ENCODE results near the gene RSRC2.
"Not testable (repeated sequence)": the region's sequence is repeated elsewhere in the genome, so short reads cannot be mapped to it uniquely, and the experiment has no call there.

RSRC2 gene, protein sequence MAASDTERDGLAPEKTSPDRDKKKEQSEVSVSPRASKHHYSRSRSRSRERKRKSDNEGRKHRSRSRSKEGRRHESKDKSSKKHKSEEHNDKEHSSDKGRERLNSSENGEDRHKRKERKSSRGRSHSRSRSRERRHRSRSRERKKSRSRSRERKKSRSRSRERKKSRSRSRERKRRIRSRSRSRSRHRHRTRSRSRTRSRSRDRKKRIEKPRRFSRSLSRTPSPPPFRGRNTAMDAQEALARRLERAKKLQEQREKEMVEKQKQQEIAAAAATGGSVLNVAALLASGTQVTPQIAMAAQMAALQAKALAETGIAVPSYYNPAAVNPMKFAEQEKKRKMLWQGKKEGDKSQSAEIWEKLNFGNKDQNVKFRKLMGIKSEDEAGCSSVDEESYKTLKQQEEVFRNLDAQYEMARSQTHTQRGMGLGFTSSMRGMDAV

GRCh38 chr12:122526683-122527477 is at the start of gene RSRC2, which contains the start of gene KNTC1:
TSS of gene RSRC2 (minus strand) at chr12:122526936. CDS start at chr12:122526853, 83 bp downstream.
TSS of gene KNTC1 (plus strand) at chr12:122527249. CDS start at chr12:122530064, 2,815 bp downstream.
- peaks cover 55% of the 10 kb centered on the region for H3K36me3 ChIP-seq (ENCODE audit: control insufficient read depth, insufficient read depth, low read length)
- H3K27me3 ChIP-seq (ENCODE audit: control insufficient read depth, insufficient read depth, low read length): no peaks in the 10 kb centered on the region
- peaks cover 10% of the 10 kb centered on the region for H3K4me1 ChIP-seq (ENCODE audit: control insufficient read depth, insufficient read depth, low read length)
- no peaks in the 10 kb centered on the region for H3K9me3 ChIP-seq (ENCODE audit: control insufficient read depth, insufficient read depth, low read depth, low read length)
- peak within 1 kb of the TSS; percentile 99 for H3K27ac ChIP-seq (ENCODE audit: low read depth, low read length)
- peak within 1 kb of the TSS; percentile 81 for H3K4me3 ChIP-seq (ENCODE audit: low read depth, low read length)
- peak within 1 kb of the TSS; percentile 98 for H3K9ac ChIP-seq (ENCODE audit: low read length)

GRCh38 chr12:122571821-122572220 is 45.1 kb upstream of the RSRC2 start:
- no peaks in the 10 kb centered on the region for H3K9me3 ChIP-seq (ENCODE audit: control insufficient read depth, insufficient read depth, low read depth, low read length)
- no peaks in the 10 kb centered on the region for H3K4me1 ChIP-seq (ENCODE audit: control insufficient read depth, insufficient read depth, low read length)
- no peaks in the 10 kb centered on the region for H3K27me3 ChIP-seq (ENCODE audit: control insufficient read depth, insufficient read depth, low read length)
- H3K27ac ChIP-seq (ENCODE audit: low read depth, low read length): no peak overlapping the region
- peaks cover 89% of the 10 kb centered on the region for H3K36me3 ChIP-seq (ENCODE audit: control insufficient read depth, insufficient read depth, low read length)
- H3K9ac ChIP-seq (ENCODE audit: low read length): no peak overlapping the region
- H3K4me3 ChIP-seq (ENCODE audit: low read depth, low read length): no peak overlapping the region

DNA sequence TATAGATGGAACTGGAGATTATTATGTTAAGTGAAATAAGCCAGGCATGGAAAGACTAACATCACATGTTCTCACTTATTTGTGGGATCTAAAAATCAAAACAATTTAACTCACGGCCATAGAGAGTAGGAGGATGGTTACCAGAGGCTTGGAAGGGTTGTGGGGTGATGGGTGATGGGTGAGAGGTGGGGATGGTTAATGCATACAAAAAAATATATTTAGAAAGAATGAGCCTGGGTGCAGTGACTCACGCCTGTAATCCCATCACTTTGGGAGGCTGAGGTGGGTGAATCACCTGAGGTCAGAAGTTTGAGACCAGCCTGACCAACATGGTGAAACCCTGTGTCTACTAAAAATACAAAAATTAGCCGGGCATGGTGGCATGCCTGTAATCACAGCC is 43.3 kb upstream of the RSRC2 start:
- H3K27ac ChIP-seq (ENCODE audit: low read depth, low read length); H3K27me3 ChIP-seq (ENCODE audit: control insufficient read depth, insufficient read depth, low read length); H3K9me3 ChIP-seq (ENCODE audit: control insufficient read depth, insufficient read depth, low read depth, low read length); H3K4me3 ChIP-seq (ENCODE audit: low read depth, low read length); H3K4me1 ChIP-seq (ENCODE audit: control insufficient read depth, insufficient read depth, low read length); H3K9ac ChIP-seq (ENCODE audit: low read length): not testable (repeated sequence)
- H3K36me3 ChIP-seq (ENCODE audit: control insufficient read depth, insufficient read depth, low read length): peaks cover 78% of the 10 kb centered on the region

DNA sequence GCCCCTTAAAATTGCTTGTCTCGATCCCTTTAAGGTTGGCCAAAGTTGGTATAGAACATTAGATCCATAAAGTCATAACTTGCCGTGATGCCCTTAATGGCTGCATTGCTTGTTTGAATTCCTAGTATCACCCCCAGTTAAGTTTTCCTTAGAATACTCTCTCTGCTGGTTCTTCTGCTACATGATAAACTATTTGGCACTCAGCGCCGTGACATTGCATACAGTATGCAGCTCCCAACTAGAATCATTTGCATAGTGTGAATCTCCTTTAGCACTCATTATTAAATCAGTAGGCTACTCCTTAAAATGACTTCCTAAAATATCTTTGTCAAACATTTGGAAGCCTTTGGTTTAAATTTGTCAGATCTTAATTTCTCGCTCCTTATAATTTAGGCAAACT is 42.6 kb upstream of the RSRC2 start:
- Histone ChIP-seq H3K27ac (ENCODE audit: low read depth, low read length) (no peak overlapping the region), H3K27me3 (ENCODE audit: control insufficient read depth, insufficient read depth, low read length) (no peaks in the 10 kb centered on the region), H3K9me3 (ENCODE audit: control insufficient read depth, insufficient read depth, low read depth, low read length) (no peaks in the 10 kb centered on the region), H3K9ac (ENCODE audit: low read length) (no peak overlapping the region), H3K4me3 (ENCODE audit: low read depth, low read length) (no peak overlapping the region), H3K4me1 (ENCODE audit: control insufficient read depth, insufficient read depth, low read length) (no peaks in the 10 kb centered on the region), H3K36me3 (ENCODE audit: control insufficient read depth, insufficient read depth, low read length) (peaks cover 77% of the 10 kb centered on the region)

DNA sequence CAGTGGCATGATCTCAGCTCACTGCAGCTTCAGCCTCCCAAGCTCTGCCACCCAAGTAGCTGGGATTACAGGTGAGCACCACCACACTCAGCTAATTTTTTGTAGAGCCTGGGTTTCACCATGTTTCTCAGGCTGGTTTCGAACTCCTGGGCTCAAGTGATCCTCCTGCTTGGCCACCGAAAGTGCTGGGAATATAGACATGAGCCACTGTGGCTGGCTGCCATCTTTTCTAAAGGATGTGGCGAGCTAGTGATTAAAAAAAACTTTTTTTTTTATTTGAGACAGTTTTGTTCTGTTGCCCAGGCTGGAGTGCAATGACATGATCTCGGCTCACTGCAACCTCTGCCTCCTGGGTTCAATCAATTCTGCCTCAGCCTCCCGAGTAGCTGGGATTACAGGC is 40.1 kb upstream of the RSRC2 start:
- H3K36me3 ChIP-seq (ENCODE audit: control insufficient read depth, insufficient read depth, low read length): peaks cover 76% of the 10 kb centered on the region
- not testable (repeated sequence) for H3K27ac ChIP-seq (ENCODE audit: low read depth, low read length)

GRCh38 chr12:122563361-122563760 is 36.6 kb upstream of the RSRC2 start:
- no peaks in the 10 kb centered on the region for H3K4me1 ChIP-seq (ENCODE audit: control insufficient read depth, insufficient read depth, low read length)
- no peaks in the 10 kb centered on the region for H3K27me3 ChIP-seq (ENCODE audit: control insufficient read depth, insufficient read depth, low read length)
- H3K4me3 ChIP-seq (ENCODE audit: low read depth, low read length): no peak overlapping the region
- no peak overlapping the region for H3K9ac ChIP-seq (ENCODE audit: low read length)
- no peaks in the 10 kb centered on the region for H3K9me3 ChIP-seq (ENCODE audit: control insufficient read depth, insufficient read depth, low read depth, low read length)
- H3K36me3 ChIP-seq (ENCODE audit: control insufficient read depth, insufficient read depth, low read length): peaks cover 66% of the 10 kb centered on the region
- no peak overlapping the region for H3K27ac ChIP-seq (ENCODE audit: low read depth, low read length)

More for the DNA sequence above, 40.1 kb upstream of the RSRC2 start:
- not testable (repeated sequence) for H3K4me1 ChIP-seq (ENCODE audit: control insufficient read depth, insufficient read depth, low read length); H3K4me3 ChIP-seq (ENCODE audit: low read depth, low read length); H3K9me3 ChIP-seq (ENCODE audit: control insufficient read depth, insufficient read depth, low read depth, low read length); H3K9ac ChIP-seq (ENCODE audit: low read length); H3K27me3 ChIP-seq (ENCODE audit: control insufficient read depth, insufficient read depth, low read length)

DNA sequence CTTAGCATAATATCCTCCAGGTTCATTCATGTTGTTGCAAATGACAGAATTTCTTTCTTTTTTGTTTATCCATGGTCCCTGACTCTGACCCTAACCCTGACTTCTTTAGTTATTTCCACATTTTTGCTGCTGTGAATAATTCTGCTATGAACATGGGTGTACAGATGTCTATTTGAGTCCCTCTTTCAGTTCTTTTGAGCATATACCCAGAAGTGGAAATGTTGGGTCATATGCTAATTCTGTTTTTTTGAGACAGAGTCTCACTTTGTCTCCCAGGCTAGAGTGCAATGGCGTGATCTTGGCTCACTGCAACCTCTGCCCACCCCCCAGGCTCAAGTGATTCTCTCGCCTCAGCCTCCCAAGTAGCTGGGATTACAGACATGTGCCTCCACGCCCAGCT is 33.4 kb upstream of the RSRC2 start:
- Histone ChIP-seq H3K4me3 (ENCODE audit: low read depth, low read length) (no peak overlapping the region), H3K27ac (ENCODE audit: low read depth, low read length) (no peak overlapping the region), H3K27me3 (ENCODE audit: control insufficient read depth, insufficient read depth, low read length) (no peaks in the 10 kb centered on the region), H3K36me3 (ENCODE audit: control insufficient read depth, insufficient read depth, low read length) (peaks cover 79% of the 10 kb centered on the region), H3K9ac (ENCODE audit: low read length) (no peak overlapping the region), H3K9me3 (ENCODE audit: control insufficient read depth, insufficient read depth, low read depth, low read length) (no peaks in the 10 kb centered on the region), H3K4me1 (ENCODE audit: control insufficient read depth, insufficient read depth, low read length) (no peaks in the 10 kb centered on the region)

DNA sequence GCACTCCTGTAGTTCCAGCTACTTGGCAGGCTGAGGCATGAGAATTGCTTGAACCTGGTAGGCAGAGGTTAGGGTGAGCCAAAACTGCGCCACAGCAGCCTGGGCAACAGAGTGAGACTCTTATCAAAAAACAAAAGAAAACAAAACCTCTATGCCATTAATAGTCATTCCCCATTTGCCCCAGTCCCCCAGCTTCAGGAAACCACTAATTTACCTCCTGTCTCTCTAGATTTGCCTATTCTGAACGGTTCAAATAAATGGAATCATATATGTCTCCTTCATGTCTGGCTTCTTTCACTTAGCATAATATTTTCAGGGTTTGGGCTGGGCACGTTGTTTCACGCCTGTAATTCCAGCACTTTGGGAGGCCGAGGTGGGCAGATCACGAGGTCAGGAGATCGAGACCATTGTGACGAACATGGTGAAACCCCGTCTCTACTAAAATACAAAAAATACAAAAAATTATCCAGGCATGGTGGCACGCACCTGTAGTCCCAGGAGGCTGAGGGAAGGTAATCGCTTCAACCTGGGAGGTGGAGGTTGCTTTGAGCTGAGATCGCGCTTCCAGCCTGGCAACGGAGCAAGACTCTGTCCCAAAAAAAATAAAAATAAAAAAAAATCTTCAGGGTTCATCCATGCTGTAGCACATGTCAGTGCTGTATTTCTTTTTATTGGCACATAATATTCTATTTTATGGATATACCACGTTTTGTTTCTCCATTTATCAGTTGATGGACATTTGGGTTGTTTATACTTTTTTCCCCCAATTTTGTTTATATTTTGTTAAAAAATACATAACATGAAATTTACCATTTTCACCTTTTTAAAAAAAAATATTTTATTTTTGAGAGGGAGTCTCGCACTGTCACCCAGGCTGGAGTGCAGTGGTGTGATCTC is 32.3 kb upstream of the RSRC2 start:
- Histone ChIP-seq H3K27ac (ENCODE audit: low read depth, low read length) (no peak overlapping the region), H3K4me1 (ENCODE audit: control insufficient read depth, insufficient read depth, low read length) (no peaks in the 10 kb centered on the region), H3K9me3 (ENCODE audit: control insufficient read depth, insufficient read depth, low read depth, low read length) (no peaks in the 10 kb centered on the region), H3K9ac (ENCODE audit: low read length) (no peak overlapping the region), H3K4me3 (ENCODE audit: low read depth, low read length) (no peak overlapping the region), H3K36me3 (ENCODE audit: control insufficient read depth, insufficient read depth, low read length) (peaks cover 78% of the 10 kb centered on the region), H3K27me3 (ENCODE audit: control insufficient read depth, insufficient read depth, low read length) (no peaks in the 10 kb centered on the region)

DNA sequence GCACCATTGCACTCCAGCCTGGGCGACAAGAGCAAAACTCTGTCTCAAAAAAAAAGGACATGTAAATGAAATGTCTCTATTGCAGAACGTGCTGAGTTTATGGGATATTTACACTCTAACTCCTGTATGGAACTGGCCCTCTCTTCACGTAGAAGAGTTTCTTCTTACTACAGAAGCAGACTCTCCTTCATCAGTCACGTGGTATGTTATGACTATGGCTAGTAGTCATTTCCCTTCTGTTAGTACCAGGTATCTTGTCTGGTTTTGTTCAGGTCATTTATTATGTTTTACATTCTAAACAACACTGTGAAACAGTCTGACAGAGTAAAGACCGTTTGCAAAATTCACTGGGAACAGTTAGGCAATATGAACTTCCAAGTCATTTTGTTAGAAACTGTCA is 20.6 kb upstream of the RSRC2 start:
- no peak overlapping the region for H3K4me3 ChIP-seq (ENCODE audit: low read depth, low read length)
- peaks cover 90% of the 10 kb centered on the region for H3K36me3 ChIP-seq (ENCODE audit: control insufficient read depth, insufficient read depth, low read length)

DNA sequence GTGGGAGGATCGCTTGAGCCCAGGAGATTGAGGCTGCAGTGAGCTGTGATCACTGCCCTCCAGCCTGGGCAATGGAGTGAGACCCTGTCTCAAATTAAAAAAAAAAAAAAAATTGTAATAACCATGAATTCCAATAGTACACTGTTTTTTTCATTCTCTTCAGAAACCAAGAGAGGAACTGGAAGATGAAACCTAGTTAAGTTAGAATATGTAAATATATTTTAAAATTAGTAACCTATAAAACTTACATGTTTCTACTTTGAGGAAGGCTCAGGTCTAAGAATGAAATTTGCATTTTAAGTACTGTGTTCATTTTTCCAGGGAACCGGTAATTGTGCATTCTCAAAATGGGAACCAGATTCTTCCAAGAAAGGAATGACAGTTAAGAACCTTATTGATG is 19.1 kb upstream of the RSRC2 start:
- Histone ChIP-seq H3K4me1 (ENCODE audit: control insufficient read depth, insufficient read depth, low read length) (no peaks in the 10 kb centered on the region), H3K27me3 (ENCODE audit: control insufficient read depth, insufficient read depth, low read length) (no peaks in the 10 kb centered on the region), H3K9ac (ENCODE audit: low read length) (no peak overlapping the region), H3K4me3 (ENCODE audit: low read depth, low read length) (no peak overlapping the region), H3K9me3 (ENCODE audit: control insufficient read depth, insufficient read depth, low read depth, low read length) (no peaks in the 10 kb centered on the region), H3K27ac (ENCODE audit: low read depth, low read length) (no peak overlapping the region), H3K36me3 (ENCODE audit: control insufficient read depth, insufficient read depth, low read length) (peaks cover 89% of the 10 kb centered on the region)

More for the DNA sequence above, 20.6 kb upstream of the RSRC2 start:
- no peak overlapping the region for H3K27ac ChIP-seq (ENCODE audit: low read depth, low read length)
- H3K4me1 ChIP-seq (ENCODE audit: control insufficient read depth, insufficient read depth, low read length): no peaks in the 10 kb centered on the region
- H3K9ac ChIP-seq (ENCODE audit: low read length): no peak overlapping the region
- no peaks in the 10 kb centered on the region for H3K27me3 ChIP-seq (ENCODE audit: control insufficient read depth, insufficient read depth, low read length)
- no peaks in the 10 kb centered on the region for H3K9me3 ChIP-seq (ENCODE audit: control insufficient read depth, insufficient read depth, low read depth, low read length)
